Prostate gland (tissue), 2 donors: ENCODE data around the gene IQGAP2. TPM values are rescaled to one million over a fixed set of nuclear protein-coding genes. Genes with fewer than 3 reads are reported as not detected.
"Not testable (repeated sequence)": the region's sequence is repeated elsewhere in the genome, so short reads cannot be mapped to it uniquely, and the experiment has no call there.

Source experiments
- DNase-seq: peaks from one replicate; pipeline ENCODE4 v3.0.0-alpha.2; 2019; ENCODE audit warnings: low spot score
- H3K27ac ChIP-seq, 2 donors: fragments of 200-600 bp; sonication (generic); 2 replicates each; pipeline ENCODE4 v1.5.1; 2017 to 2019
- H3K27me3 ChIP-seq: fragments of 200-600 bp; sonication (generic); replicated peaks from 2 replicates; pipeline ENCODE4 v1.5.1; 2019; ENCODE audit not compliant: insufficient read depth
- H3K36me3 ChIP-seq, 2 donors: fragments of 200-600 bp; sonication (generic); 1 replicate in 1 of 2; 2 replicates in 1 of 2; pipeline versions ENCODE4 v1.5.1 to v1.8.1; 2017 to 2019
- H3K4me1 ChIP-seq: fragments of 200-600 bp; sonication (generic); replicated peaks from 2 replicates; pipeline ENCODE4 v1.5.1; 2019
- H3K4me3 ChIP-seq, 2 donors: fragments of 200-600 bp; sonication (generic); 2 replicates each; pipeline ENCODE4 v1.5.1; 2017 to 2019
- H3K9me3 ChIP-seq: fragments of 200-600 bp; sonication (generic); 2 replicates; pipeline ENCODE4 v1.5.1; 2017
- CTCF ChIP-seq, 4 experiments: fragments of 200-600 bp in 2 of 4; fragments of 450-650 bp in 2 of 4; sonication (generic) in 2 of 4; IDR thresholded peaks; 1 replicate in 3 of 4; 2 replicates in 1 of 4; pipeline ENCODE4 v1.5.1; 2016 to 2019; ENCODE audit warnings: antibody characterized with exemption in 4 of 4, mild to moderate bottlenecking in 2 of 4, moderate library complexity in 2 of 4
- POLR2A ChIP-seq: fragments of 450-650 bp; IDR thresholded peaks from one replicate; pipeline ENCODE4 v1.6.1; 2016; ENCODE audit warnings: antibody characterized with exemption, mild to moderate bottlenecking
- POLR2AphosphoS5 ChIP-seq: sonication (generic); formaldehyde crosslinking; IDR thresholded peaks from one replicate; pipeline ENCODE4 v1.6.1; 2017; ENCODE audit warnings: antibody characterized with exemption
- WGBS: methylation state at CpG from one replicate; pipeline ENCODE4 v1.1.5; 2018; 5-methylcytosine and 5-hydroxymethylcytosine counted together
- intact Hi-C: fragments of 100-400 bp; cut with DNase I; formaldehyde crosslinking; loops from one replicate; pipeline ENCODE4 v1.14.2; 2022
- total RNA-seq, 2 donors: library from RNA; depleted of rRNA; stranded (reverse); fragments of >200 nt; gene quantifications; one replicate each; pipeline ENCODE4 v1.1.0, GENCODE V29; 2016

IQGAP2 gene
- total RNA-seq, 2 donors from 2014 or later: 41.5 to 64.9 TPM

GRCh38 chr5:76504901-76505564 is 101.9 kb downstream of the IQGAP2 start:
- intact Hi-C loops: no loop called here
- no peaks in the 10 kb centered on the region for H3K27me3 ChIP-seq
- TF ChIP-seq POLR2AphosphoS5: no peak
- no peak for TF ChIP-seq POLR2A
- TF ChIP-seq CTCF (IDR thresholded peaks at IDR 0.05): no peak
- no peak for DNase-seq
- H3K36me3 ChIP-seq: no peaks in the 10 kb centered on the region
- no peak overlapping the region for H3K27ac ChIP-seq
- no peak overlapping the region for H3K4me3 ChIP-seq
- WGBS: 94% methylated on average over 4 of the region's 4 CpGs
- no peaks in the 10 kb centered on the region for H3K9me3 ChIP-seq
- H3K4me1 ChIP-seq: no peaks in the 10 kb centered on the region

DNA sequence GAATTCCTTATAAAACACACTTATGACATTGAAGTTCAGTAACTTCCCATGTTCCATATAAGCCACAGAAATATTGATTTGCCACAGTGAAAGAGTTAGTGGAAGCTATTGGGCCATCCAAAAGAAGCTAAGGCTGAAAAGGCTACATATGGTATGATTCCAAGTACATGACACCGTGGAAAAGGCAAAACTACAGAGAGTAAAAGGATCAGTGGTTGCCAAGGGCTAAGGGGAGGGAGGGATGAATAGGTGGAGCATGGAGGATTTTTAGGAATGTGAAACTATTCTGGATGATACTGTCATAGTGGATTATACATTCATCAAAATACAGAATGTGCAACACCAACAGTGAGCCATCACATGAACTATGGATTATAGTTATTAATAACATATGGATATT is 110.4 kb downstream of the IQGAP2 start:
- TF ChIP-seq CTCF (IDR thresholded peaks at IDR 0.05): no peak
- no peak for TF ChIP-seq POLR2A
- no peak for TF ChIP-seq POLR2AphosphoS5
- WGBS: 47% methylated on average over 1 of the region's 1 CpG
- H3K9me3 ChIP-seq: no peaks in the 10 kb centered on the region
- intact Hi-C loops: no loop called here
- no peak overlapping the region for H3K4me3 ChIP-seq
- H3K36me3 ChIP-seq: no peaks in the 10 kb centered on the region
- no peaks in the 10 kb centered on the region for H3K27me3 ChIP-seq
- H3K4me1 ChIP-seq: no peaks in the 10 kb centered on the region
- no peak overlapping the region for H3K27ac ChIP-seq
- DNase-seq: no peak

DNA sequence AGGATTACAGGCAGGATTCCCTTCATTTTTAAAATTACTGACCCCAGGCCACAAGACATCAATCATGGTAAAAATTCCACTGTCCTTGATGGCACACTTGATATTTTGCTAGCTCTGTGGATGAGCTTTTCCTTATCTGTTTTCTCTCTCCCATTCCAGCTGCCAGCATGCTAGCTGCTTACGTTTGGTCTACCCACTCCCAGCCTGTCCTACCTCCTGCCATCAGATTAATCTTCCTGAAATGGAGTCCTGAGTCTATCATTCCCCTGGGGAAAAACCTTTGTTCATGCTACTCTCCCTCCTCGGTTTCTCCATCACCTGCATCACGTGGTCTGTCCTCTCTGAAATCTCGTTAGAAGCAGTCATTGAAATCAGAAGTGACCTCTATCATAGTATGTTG is 111.2 kb downstream of the IQGAP2 start:
- Histone ChIP-seq H3K4me1 (no peaks in the 10 kb centered on the region), H3K9me3 (no peaks in the 10 kb centered on the region), H3K36me3 (no peaks in the 10 kb centered on the region), H3K27ac (no peak overlapping the region), H3K4me3 (no peak overlapping the region), H3K27me3 (no peaks in the 10 kb centered on the region)
- DNase-seq: no peak
- intact Hi-C loops: no loop called here
- WGBS: 86% methylated on average over 4 of the region's 4 CpGs
- TF ChIP-seq CTCF (IDR thresholded peaks at IDR 0.05) (no peak), POLR2A (no peak), POLR2AphosphoS5 (no peak)

DNA sequence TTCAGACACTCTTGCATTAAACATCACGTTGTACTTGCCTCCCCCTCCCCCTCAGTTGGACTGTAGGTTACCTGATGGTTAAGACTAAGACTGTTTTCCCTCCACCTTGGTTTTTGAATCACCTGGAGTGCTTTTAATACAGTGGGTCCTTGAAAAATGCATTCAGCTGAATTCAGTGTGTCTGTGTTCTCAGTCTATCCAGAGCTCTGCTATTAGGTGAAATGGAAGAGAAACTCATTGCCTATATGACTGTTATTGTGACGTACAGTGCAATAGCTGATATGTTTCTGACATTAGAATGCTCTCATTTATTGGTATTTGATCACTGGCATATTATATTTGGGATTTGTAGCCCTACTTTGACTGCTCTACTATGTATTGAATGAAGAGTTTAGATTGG is 111.6 kb downstream of the IQGAP2 start:
- Histone ChIP-seq H3K4me1 (no peaks in the 10 kb centered on the region), H3K27ac (no peak overlapping the region), H3K4me3 (no peak overlapping the region), H3K36me3 (no peaks in the 10 kb centered on the region), H3K27me3 (no peaks in the 10 kb centered on the region), H3K9me3 (no peaks in the 10 kb centered on the region)
- WGBS: 88% methylated on average over 2 of the region's 2 CpGs
- DNase-seq: no peak
- intact Hi-C loops: no loop called here
- TF ChIP-seq CTCF (IDR thresholded peaks at IDR 0.05) (no peak), POLR2AphosphoS5 (no peak), POLR2A (no peak)

DNA sequence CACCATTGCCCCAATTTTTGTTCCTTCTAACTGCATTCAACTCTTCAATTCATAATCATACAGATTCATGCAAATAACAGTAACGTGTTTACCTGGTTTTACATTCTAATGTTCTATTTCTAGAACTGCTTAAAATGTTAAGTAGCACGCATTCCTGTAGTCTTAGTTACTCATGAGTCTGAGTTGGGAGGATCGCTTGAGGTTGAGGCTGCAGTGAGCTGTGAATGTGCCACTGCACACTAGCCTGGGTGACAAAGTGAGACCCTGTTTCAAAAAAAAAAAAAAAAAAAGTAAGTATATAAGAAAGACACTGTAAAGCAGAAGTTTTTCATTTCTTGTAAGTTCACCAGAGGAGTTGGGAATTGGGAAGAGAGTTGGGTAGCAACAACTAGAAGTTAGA is 114.2 kb downstream of the IQGAP2 start:
- Histone ChIP-seq H3K9me3 (no peaks in the 10 kb centered on the region), H3K27ac (no peak overlapping the region), H3K4me1 (no peaks in the 10 kb centered on the region), H3K27me3 (no peaks in the 10 kb centered on the region), H3K4me3 (no peak overlapping the region), H3K36me3 (no peaks in the 10 kb centered on the region)
- intact Hi-C loops: no loop called here
- TF ChIP-seq CTCF (IDR thresholded peaks at IDR 0.05) (no peak), POLR2A (no peak), POLR2AphosphoS5 (no peak)
- 97% methylated on average over 3 of the region's 3 CpGs for WGBS
- DNase-seq: no peak

DNA sequence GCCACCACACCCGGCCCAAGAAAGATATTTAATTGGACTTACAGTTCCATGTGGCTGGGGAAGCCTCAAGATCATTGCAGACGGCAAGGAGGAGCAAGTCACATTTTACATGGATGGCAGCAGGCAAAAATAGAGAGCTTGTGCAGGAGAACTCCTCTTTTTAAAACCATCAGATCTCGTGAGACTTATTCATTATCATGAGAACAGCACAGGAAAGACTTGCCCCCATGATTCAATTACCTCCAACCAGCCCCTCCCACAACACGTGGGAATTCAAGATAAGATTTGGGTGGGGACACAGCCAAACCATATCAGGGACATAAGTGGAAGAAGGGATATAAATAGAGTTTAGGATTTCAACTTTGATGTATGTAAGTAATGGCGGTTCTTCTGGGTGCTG is 115.2 kb downstream of the IQGAP2 start:
- DNase-seq, H3K36me3 ChIP-seq, H3K9me3 ChIP-seq, H3K4me3 ChIP-seq, H3K4me1 ChIP-seq, intact Hi-C loops, H3K27ac ChIP-seq, H3K27me3 ChIP-seq: not testable (repeated sequence)
- WGBS: 92% methylated on average over 5 of the region's 5 CpGs
